NAMALWA (cell line): Measurements from ENCODE around the gene ITPRID1.

Experiments used
- DNase-seq: peaks from one replicate; pipeline ENCODE4 v3.0.0-alpha.2; 2015; ENCODE audit warnings: low spot score

The ITPRID1 gene

GRCh38 chr7:31695859-31696614 is 182.1 kb downstream of the ITPRID1 start:
- no peak for DNase-seq

- DNase-seq, result no peak
Observed at GRCh38 chr7:31699050-31699449, 185.2 kb downstream of the ITPRID1 start.

- no peak for DNase-seq
Observed at GRCh38 chr7:31702354-31702753, 188.5 kb downstream of the ITPRID1 start.

- DNase-seq, result no peak
Observed at GRCh38 chr7:31705377-31705776, 191.5 kb downstream of the ITPRID1 start.

GRCh38 chr7:31707089-31707488 is 193.2 kb downstream of the ITPRID1 start:
- DNase-seq, result no peak
